GM19328 (cell line): Measurements from ENCODE around the gene ACOT11.
"Not testable (repeated sequence)": the region's sequence is repeated elsewhere in the genome, so short reads cannot be mapped to it uniquely, and the experiment has no call there.

Experiments used
- ATAC-seq: cut with Tn5 transposase; IDR thresholded peaks from one replicate; pipeline ENCODE4 v1.9.1; 2021; ENCODE audit warnings: mild to moderate bottlenecking, moderate library complexity; ENCODE audit not compliant: unreplicated experiment

Gene ACOT11

DNA sequence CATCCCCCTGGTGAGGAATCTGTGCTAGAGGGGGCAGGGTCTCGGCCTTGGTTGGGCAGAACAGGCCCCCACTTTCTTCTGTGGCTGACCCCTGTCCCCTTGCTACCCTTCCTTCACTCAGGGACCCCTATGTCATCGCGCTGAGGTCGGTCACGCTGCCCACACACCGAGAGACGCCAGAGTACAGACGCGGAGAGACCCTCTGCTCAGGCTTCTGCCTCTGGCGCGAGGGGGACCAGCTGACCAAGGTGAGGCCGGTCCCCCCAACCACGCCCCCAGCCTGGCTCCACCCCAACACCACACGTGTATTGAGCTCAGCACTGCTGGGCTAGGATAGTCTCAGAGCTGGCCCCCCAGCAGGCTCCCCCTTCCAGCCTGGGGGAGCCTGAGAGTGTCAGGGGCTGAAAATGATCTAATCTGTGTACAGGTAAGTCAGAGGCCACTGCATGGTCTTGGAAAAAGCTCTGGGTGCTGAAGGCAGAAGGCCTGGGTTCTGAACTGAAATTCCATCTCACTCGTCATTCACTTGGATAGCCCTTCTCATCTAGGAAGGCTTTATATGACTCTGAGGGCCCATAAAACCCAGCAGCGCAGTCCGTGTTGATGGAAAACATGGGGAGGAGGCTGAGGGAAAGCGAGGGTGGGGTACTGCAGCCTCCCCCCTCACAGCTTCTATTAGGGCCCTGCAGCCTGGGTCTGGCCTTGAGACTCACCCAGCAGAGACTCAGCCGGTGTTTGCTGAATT lies 60.0 kb downstream of the ACOT11 start:
- ATAC-seq, result no peak

GRCh38 chr1:54608566-54609230 lies 60.7 kb downstream of the ACOT11 start:
- ATAC-seq, result no peak

DNA sequence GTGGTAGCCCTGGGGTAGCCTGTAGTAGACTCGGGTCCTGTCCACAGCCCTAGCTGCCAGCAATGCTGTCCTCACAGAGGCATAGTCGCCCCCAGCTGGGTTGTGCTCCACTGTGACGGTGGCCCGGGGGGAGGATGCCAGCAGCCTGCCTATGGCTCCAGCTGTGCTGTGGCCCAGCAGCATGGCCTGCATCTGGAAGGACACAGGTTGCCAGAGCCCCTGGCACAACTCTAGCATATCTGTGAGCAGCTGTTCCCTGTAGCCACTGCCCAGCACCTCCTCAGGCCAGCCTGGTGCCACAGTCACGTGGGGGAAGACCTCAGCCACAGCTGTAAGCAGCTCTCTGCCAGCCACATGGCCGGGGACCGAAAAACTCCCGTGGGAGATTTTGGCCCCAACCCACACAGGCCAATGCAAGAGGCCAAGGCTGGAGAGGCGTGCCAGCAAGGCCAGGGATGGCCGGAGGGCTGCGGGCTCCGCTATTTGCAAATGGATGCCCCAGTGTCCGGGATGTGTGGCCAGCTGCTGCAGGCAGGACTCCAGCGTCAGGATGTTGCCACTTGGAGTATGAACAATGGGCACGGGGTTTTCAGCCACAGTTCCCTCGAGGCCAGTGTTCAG lies 61.4 kb downstream of the ACOT11 start:
- ATAC-seq, result no peak

DNA sequence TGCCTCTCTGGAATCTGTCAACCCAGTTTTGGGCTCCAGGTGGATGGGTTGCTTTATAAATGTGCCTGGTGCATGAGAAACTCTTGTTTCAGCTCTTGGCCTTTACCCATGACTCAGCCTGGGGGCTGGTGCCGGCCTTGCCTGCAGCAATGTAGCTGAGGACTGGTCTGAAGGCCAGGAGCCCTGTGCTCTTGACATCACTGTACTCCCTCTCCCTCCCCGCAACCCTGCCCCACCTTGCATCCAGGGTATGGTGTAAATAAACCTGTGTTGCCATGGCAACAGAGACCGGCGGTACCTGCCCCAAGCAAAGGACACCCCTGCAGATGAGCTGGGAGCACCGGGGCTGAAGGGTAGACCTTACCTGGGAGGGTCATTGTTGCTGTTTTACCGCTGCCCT lies 62.0 kb downstream of the ACOT11 start:
- ATAC-seq, result no peak

- ATAC-seq, result no peak
Observed at GRCh38 chr1:54610601-54611580, 62.9 kb downstream of the ACOT11 start.

GRCh38 chr1:54611621-54612020 lies 63.6 kb downstream of the ACOT11 start:
- no peak for ATAC-seq

DNA sequence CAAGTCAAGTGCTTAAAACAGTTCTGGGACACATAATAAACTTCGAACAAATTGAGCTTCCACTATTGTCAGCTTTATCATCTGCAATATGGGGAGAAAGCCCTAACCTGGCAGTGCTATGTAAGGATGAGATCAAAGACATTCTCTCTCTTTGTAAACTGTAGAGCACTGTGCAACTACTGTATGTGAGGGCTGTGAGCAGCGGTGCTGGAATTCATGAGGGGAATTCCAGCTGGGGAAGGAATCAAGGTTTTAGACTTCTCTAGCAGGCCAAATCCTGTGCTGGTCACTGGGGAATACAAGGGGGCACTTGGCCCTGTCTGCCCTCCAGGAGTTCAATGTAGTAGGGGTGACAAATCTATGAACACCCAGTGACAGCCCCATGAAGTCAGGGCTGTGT lies 66.0 kb downstream of the ACOT11 start:
- ATAC-seq, result no peak

DNA sequence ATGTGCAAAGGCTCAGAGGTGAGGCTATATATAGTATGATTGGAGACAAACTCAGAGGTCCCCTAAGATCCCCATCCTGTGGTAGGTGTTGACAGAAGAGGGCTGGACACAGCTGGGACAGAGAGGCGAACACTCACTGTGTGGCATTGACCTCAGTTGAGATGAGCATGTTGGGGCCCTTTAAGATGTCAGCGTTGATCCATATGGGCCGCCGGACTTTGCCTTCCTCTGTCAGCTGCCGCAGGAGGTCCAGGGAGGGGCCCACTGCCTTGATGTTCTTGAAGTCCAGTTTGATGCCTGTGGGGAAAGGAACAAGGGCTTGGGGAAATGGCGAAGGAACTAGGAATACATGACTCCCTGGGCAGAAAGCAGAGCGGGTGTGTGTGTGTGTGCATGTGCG lies 66.5 kb downstream of the ACOT11 start:
- ATAC-seq, result no peak

DNA sequence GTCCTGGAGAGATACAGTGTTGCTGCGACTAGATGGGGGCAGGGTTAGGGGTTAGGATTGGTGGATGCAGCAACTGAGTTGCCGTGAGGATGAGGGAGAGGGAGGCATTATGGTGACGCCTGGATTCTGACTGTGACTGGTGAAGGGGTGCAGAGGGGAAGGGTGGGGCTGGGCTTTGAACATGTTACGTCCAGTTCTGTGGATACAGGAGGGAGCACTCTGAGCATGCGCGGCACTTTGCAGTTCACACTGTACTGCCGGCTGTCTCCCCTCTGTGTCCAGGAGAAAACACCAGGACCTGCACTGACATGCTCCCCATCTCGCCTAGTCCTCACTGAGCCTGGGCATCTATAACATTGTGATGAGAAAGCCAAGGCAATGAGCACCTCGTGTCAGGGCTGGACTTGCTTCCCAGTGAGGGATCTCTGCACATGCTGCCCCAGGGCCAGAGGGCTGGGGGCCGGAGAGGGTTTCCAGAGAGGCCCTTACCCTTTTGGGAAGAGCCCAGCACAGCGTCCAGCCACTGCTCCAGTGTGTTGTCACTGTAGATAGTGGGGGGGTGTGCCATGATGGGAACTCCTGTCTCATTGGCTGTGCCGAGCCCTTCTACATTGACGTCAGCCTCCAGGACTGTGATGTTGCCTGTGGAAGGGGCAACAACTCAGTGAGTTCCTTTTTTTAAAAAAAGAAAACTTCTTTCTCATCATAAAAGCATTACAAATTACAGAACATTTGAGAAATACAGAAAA lies 67.7 kb downstream of the ACOT11 start:
- ATAC-seq, result no peak

DNA sequence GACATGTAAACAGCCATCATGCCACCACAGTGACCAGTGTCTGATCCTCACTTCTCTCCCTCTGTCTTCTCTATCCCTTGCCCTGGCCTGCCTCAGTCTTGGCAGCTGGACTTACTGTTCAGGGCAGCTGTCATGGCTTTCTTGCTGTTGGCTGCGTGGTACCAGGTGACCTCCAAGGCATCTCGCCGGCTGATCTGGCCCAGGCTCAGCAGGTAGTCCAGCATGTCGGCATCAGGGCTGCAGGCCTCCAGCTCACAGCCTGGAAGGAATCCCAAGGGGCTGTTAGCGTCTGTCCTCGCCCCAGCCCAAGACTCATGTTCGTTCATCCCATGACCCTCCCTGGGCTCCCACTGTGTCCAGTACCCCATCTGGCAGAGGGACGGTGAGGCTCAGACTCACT lies 71.7 kb downstream of the ACOT11 start:
- no peak for ATAC-seq

DNA sequence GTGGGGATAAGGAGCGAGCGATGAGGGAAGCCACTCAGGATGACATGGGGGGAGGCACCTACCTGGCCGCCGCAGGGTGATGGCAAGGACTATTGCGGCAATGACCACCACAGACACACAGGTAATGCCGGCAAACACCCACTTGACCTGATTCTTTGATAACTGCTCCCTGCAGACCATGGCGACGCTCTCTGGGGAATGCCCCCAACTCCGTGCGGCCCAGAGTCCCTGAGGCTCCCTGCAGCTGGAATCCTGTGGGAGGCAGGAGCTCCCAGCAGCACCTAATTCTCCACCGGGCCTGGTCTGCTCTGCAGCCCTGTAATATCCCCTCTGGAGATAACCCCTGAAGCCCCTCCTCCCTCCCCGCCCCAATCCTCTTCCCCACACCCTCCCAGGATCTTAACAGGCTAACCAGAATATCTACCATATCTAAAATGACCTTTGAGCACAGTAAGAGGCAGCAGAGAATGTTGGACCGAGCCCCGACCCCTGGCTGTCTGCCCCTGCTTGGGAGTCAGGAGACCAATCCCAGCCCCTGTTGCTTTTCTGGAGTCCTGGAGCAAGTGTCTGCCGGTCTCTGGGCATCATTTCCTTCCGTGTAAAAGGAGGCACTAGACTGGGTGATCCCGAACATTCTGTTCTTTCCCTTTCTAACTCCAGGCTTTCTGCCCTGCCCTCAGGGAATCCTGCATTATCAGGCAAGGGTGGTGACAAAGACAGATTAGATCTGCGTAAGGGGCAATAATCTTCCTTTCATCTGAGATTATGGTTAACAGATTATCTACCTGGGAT lies 75.4 kb downstream of the ACOT11 start, which contains the start of gene FAM151A:
Gene FAM151A, minus strand, starts transcription at position 310 of the 792 bp plus-strand sequence. Its CDS starts 130 bp downstream, at position 180.
- ATAC-seq, result no peak

DNA sequence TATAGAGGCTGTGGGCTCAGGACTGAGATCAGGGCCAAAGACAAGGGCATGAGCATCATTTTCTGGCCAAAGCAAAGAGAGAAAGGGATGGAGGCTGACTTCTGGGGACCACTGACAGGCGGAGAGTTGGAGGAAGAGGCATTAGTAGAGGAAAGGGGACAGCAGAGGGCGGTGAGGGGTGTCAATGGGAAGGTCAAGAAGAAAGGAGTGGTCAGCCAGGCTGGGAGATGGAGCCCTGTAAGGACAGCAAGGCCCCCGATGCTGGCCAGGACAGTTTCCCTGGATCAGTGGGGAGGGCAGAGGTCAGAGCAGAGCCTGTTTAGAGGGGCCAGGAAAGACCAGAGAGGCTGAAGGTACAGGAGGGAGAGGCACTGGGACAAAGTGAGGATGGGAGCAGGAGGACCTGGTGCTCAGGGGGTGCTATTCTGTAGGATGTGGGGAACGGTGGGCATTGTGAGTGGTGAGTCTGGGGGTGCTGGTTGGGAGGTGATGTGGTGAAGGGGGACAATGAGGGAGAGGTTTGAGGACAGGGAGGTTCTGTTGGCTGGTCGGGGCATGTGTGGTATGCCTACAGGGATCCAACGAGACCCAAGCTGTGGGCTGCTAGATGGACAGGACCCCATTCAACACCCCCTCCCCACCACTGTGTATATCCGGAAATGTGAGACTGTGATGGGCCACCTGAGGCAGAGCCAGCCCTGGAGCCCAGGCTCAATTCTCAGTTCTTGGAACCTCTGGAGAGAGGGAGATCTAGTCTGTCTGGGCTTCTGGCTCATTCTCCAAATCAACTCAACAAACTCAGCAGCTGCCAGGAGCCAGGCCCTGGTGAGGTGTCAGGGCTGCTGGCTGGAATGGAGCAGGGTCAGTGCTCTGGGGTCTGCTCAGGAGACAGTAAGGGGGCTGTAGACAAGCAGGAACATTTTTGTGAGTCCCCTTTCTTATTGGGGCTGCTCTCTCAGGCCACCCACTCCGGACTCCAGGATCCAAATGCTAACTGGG lies 76.7 kb downstream of the ACOT11 start:
- no peak for ATAC-seq

DNA sequence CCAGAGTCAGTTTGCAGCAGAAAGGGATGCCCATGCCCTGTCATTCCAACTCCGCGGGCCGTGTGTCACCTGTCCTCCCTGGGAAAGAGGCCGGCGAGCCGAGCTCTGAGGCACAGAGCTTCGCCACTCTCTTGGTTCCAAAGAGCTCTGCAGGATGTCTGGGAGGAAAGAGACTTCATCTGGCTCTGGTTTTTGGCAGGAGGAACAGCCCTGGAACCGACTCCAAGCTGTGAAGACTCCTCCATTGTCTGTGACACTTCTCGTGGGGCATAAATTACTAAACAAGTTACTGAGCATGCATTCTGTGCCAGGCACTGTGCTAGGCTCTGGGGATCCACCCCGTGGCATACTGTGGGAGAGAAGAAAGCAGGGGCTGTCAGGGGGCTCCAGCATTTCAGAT lies 79.2 kb downstream of the ACOT11 start:
- ATAC-seq, result no peak

DNA sequence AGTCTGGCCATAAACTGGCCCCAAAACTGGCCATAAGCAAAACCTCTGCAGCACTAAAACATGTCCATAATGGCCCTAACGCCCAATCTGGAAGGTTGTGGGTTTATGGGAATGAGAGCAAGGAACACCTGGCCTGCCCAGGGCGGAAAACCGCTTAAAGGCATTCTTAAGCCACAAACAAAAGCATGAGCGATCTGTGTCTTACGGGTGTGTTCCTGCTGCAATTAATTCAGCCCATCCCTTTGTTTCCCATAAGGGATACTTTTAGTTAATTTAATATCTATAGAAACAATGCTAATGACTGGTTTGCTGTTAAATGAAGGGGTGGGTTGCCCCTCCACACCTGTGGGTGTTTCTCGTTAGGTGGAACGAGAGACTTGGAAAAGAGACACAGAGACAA lies 87.8 kb downstream of the ACOT11 start:
- ATAC-seq, result not testable (repeated sequence)

- not testable (repeated sequence) for ATAC-seq
Observed at GRCh38 chr1:54636461-54637446, 88.7 kb downstream of the ACOT11 start.

GRCh38 chr1:54640361-54640760 lies 92.3 kb downstream of the ACOT11 start:
- ATAC-seq, result no peak
